Astrocyte (in vitro differentiated cells and primary cell): ENCODE measurements around the gene RRP9.

ENCODE experiments used
- CTCF ChIP-seq: IDR thresholded peaks from 2 replicates; pipeline ENCODE4 v1.5.1; 2011; ENCODE audit warnings: low read depth, mild to moderate bottlenecking, inconsistent platforms, low read length, moderate library complexity; ENCODE audit not compliant: insufficient read depth
- EZH2 ChIP-seq: IDR thresholded peaks from 2 replicates; pipeline ENCODE4 v1.6.1; 2012; ENCODE audit warnings: mild to moderate bottlenecking, low read length, inconsistent platforms; ENCODE audit not compliant: insufficient read depth

- TF ChIP-seq CTCF (no peak), EZH2 (no peak)
Measured at GRCh38 chr3:51927061-51927977, 14.4 kb downstream of the RRP9 start.
